Cardiac fibroblast (primary cell): ENCODE results near the gene SCAP.

Experiments
- DNase-seq, 2 donors: peaks; one replicate each; pipeline versions ENCODE4 v3.0.0 to v3.0.0-alpha.2; 2010; ENCODE audit warnings: low read depth in 2 of 2
- H3K4me3 ChIP-seq, 2 donors: replicated peaks in 1 of 2; 1 replicate in 1 of 2; 2 replicates in 1 of 2; pipeline ENCODE4 v1.5.1; 2011; ENCODE audit warnings: low read depth in 2 of 2, low read length in 2 of 2, mild to moderate bottlenecking in 2 of 2, moderate library complexity in 1 of 2
- TF ChIP-seq, protein P1 (sequence below): IDR thresholded peaks from one replicate; pipeline ENCODE4 v1.5.1; 2011; ENCODE audit warnings: low read depth, mild to moderate bottlenecking, low read length, inconsistent platforms

Gene SCAP

GRCh38 chr3:47405820-47406761, 69.7 kb downstream of the SCAP start:
- H3K4me3 ChIP-seq: no peak overlapping the region
- no peak for DNase-seq
- TF ChIP-seq, protein P1, sequence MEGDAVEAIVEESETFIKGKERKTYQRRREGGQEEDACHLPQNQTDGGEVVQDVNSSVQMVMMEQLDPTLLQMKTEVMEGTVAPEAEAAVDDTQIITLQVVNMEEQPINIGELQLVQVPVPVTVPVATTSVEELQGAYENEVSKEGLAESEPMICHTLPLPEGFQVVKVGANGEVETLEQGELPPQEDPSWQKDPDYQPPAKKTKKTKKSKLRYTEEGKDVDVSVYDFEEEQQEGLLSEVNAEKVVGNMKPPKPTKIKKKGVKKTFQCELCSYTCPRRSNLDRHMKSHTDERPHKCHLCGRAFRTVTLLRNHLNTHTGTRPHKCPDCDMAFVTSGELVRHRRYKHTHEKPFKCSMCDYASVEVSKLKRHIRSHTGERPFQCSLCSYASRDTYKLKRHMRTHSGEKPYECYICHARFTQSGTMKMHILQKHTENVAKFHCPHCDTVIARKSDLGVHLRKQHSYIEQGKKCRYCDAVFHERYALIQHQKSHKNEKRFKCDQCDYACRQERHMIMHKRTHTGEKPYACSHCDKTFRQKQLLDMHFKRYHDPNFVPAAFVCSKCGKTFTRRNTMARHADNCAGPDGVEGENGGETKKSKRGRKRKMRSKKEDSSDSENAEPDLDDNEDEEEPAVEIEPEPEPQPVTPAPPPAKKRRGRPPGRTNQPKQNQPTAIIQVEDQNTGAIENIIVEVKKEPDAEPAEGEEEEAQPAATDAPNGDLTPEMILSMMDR: no peak

GRCh38 chr3:47404955-47405790, 70.6 kb downstream of the SCAP start:
- H3K4me3 ChIP-seq: no peak overlapping the region
- TF ChIP-seq, protein P1: no peak
- peak; percentile 14 to 81 for DNase-seq

DNA sequence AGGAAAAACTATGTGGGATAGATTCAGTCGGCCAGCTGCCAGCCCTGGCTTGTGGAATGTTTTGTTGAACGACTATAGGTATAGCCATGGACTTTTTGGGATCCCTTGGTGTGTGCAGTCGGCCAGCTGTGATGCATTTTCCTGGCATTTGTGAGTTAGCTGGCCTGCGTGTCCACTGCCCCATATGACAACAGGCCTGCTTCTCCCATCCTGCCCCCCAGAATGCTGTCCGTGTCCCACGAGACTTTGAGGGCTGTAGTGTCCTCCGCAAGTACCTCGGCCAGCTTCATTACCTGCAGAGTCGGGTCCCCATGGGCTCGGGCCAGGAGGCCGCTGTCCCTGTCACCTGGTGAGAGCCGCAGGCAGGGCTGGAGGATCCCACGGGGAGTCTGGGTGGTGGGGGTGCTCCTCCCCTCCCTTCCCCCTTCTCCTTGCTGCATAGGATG, 71.3 kb downstream of the SCAP start:
- DNase-seq: peak in 1 of 2 donors; percentile 18
- TF ChIP-seq, protein P1: no peak
- H3K4me3 ChIP-seq: no peak overlapping the region

- TF ChIP-seq, protein P1: no peak
- no peak overlapping the region for H3K4me3 ChIP-seq
- peak in 1 of 2 donors; percentile 55 for DNase-seq
These were observed 76.0 kb downstream of the SCAP start for GRCh38 chr3:47399531-47400270.

GRCh38 chr3:47399016-47399415, 76.7 kb downstream of the SCAP start:
- DNase-seq: no peak
- no peak overlapping the region for H3K4me3 ChIP-seq
- TF ChIP-seq, protein P1: no peak

DNA sequence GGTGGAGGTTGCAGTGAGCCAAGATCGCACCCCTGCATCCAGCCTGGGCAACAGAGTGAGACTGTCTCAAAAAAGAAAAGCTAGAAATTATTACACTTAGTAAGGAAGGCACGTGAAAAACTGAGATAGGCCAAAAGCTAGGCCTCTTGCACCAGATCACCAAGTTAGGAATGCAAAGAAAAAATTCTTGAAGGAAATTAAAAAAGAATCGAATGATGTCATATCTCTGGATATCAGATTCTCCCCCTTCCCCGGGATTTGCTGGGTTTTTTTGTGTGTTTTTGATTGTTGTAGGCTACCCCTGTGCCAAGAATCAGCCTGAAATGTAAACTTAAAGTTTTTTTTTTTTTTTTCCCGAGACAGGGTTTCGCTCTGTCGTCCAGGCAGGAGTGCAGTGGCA, 77.5 kb downstream of the SCAP start:
- no peak for DNase-seq
- TF ChIP-seq, protein P1: no peak
- no peak overlapping the region for H3K4me3 ChIP-seq
